ENCODE data around the gene RTKN2.
"Not testable (repeated sequence)": the region's sequence is repeated elsewhere in the genome, so short reads cannot be mapped to it uniquely, and the experiment has no call there.

Gene RTKN2

GRCh38 chr10:62259456-62259855, 9.2 kb downstream of the RTKN2 start:
- no peak for DNase-seq (ENCODE audit: low spot score)

GRCh38 chr10:62258926-62259325, 9.7 kb downstream of the RTKN2 start:
- no peak for DNase-seq (ENCODE audit: low spot score)

- no peak for DNase-seq (ENCODE audit: low spot score)
These were observed 14.9 kb downstream of the RTKN2 start for GRCh38 chr10:62253704-62254103.

- no peak for DNase-seq (ENCODE audit: low spot score)
These were observed 16.6 kb downstream of the RTKN2 start for GRCh38 chr10:62252051-62252450.

- DNase-seq (ENCODE audit: low spot score) = peak; percentile 42
These were observed 17.9 kb downstream of the RTKN2 start for GRCh38 chr10:62250594-62251198.

GRCh38 chr10:62249957-62250356, 18.7 kb downstream of the RTKN2 start:
- no peak for DNase-seq (ENCODE audit: low spot score)

GRCh38 chr10:62248465-62248864, 20.2 kb downstream of the RTKN2 start:
- DNase-seq (ENCODE audit: low spot score) = no peak

- DNase-seq (ENCODE audit: low spot score) = peak; percentile 27
These were observed 23.7 kb downstream of the RTKN2 start for GRCh38 chr10:62244785-62245467.

GRCh38 chr10:62244088-62244487, 24.6 kb downstream of the RTKN2 start:
- no peak for DNase-seq (ENCODE audit: low spot score)

- DNase-seq (ENCODE audit: low spot score) = no peak
These were observed 25.0 kb downstream of the RTKN2 start for GRCh38 chr10:62243647-62243997.

GRCh38 chr10:62242965-62243646, 25.5 kb downstream of the RTKN2 start:
- DNase-seq (ENCODE audit: low spot score) = peak; percentile 49

- not testable (repeated sequence) for DNase-seq (ENCODE audit: low spot score)
These were observed 27.1 kb downstream of the RTKN2 start for GRCh38 chr10:62241521-62241920.

- no peak for DNase-seq (ENCODE audit: low spot score)
These were observed 28.6 kb downstream of the RTKN2 start for GRCh38 chr10:62239994-62240393.

- no peak for DNase-seq (ENCODE audit: low spot score)
These were observed 29.8 kb downstream of the RTKN2 start for GRCh38 chr10:62238880-62239279.

- no peak for DNase-seq (ENCODE audit: low spot score)
These were observed 30.7 kb downstream of the RTKN2 start for GRCh38 chr10:62237966-62238365.

GRCh38 chr10:62237506-62237905, 31.1 kb downstream of the RTKN2 start:
- DNase-seq (ENCODE audit: low spot score) = no peak

GRCh38 chr10:62234077-62234605, 34.5 kb downstream of the RTKN2 start:
- DNase-seq (ENCODE audit: low spot score) = no peak

- DNase-seq (ENCODE audit: low spot score) = no peak
These were observed 35.1 kb downstream of the RTKN2 start for GRCh38 chr10:62233356-62234076.

GRCh38 chr10:62231805-62232204, 36.8 kb downstream of the RTKN2 start:
- DNase-seq (ENCODE audit: low spot score) = no peak

GRCh38 chr10:62231371-62231770, 37.3 kb downstream of the RTKN2 start:
- DNase-seq (ENCODE audit: low spot score) = no peak

GRCh38 chr10:62230344-62231121, 38.1 kb downstream of the RTKN2 start:
- DNase-seq (ENCODE audit: low spot score) = no peak

GRCh38 chr10:62225362-62225761, 43.3 kb downstream of the RTKN2 start:
- no peak for DNase-seq (ENCODE audit: low spot score)

Measured in SW480 (cell line).